HG03439 (cell line): ENCODE data around the gene SUSD5.

Experiments used
- ATAC-seq: cut with Tn5 transposase; IDR thresholded peaks from one replicate; pipeline ENCODE4 v1.9.1; 2021; ENCODE audit warnings: mild to moderate bottlenecking, moderate library complexity; ENCODE audit not compliant: unreplicated experiment

Gene SUSD5

GRCh38 chr3:33153782-33154181 is 64.8 kb downstream of the SUSD5 start:
- ATAC-seq: no peak

DNA sequence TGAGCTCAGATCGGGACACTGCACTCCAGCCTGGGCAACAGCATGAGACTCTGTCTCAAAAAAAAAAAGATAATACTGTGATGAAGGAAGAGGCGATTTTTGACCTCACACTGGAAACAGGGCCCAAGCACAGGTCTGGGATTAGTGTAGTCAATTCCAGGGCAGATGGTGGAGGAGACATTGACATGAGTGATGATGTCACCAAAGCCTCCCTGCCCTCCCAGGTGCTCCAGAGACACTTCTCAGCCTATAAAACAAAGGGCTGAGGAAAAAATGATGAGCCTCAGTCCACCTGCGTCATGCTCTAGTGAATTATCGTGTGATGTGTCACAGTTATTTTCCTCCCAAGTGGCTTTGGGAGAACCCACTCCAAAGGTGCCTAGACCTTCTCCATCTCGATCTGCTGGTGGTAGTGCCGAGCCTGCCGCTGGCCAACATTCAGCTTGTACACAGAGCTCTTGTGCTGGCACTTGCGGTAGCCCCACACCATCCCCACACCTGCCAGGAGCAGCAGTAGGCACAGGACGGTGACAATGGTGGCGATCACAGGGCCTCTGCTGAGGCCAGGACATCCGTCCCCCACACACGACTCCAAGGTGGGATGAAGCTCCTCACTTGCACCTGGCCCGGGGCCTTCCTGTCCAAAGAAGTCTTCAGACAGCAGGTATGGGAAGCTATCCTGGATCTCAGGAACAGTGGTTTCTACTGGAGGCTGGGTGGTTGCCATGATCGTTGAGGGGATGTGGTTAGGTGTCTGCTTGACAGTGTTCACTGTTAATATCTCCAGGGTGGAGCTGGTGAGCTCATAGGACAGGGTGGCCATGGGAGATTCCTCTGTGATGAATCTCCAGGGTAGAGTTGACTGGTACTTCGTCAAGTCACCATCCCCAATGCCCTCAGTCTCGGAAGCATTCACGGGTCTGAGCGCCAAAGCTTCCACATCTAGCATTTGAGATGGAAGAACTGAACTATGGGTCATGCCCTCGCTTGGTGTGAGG is 65.9 kb downstream of the SUSD5 start:
- ATAC-seq: no peak

DNA sequence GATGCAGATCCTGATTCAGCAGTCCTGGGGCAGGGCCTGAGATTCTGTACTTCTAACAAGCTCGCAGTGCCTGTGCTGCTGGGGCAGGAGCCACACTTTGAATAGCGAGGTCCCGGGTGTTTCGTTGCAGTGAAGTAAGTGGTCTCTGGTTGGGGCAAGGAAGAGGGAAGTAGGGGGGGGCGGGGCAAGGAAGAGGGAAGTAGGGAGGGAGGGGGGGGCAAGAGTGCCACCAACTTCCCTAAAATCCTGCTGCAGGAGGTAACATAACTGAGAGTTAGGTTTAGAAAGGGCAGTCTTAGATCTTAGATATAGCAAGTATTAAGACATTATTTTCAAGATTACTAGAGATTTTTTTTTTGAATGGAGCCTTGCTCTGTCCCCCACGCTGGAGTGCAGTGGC is 69.3 kb downstream of the SUSD5 start:
- ATAC-seq: no peak

DNA sequence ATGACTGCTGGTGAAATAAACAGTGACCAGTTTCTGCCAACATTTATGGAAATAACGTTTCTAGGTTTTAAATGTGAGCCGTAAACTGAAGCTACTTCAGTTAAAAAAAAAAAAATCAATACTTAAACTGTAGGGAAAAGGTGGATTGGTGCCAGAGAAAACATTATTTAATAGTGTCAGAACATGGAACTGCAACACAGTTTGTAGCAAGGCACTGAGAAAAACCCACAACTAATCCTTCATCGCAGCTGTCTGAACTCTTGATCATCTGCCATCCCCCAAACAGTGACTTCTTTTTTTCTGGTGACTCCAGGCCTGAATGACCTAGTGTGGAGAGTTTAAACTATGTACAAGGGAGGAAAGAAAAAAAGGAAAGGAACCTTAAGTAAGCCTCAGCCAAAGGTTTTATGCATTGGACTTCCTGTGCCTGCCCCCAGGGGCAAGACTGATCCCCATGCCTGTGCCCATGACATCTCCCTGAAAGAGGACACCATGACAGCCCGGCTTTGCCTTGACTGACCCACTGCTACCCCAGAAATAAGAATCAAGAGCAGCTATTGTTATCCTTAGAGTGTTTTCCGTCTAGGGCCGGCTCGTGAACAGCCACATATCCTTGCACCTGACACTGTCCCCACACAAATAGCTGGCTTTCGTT is 71.7 kb downstream of the SUSD5 start:
- ATAC-seq: no peak

DNA sequence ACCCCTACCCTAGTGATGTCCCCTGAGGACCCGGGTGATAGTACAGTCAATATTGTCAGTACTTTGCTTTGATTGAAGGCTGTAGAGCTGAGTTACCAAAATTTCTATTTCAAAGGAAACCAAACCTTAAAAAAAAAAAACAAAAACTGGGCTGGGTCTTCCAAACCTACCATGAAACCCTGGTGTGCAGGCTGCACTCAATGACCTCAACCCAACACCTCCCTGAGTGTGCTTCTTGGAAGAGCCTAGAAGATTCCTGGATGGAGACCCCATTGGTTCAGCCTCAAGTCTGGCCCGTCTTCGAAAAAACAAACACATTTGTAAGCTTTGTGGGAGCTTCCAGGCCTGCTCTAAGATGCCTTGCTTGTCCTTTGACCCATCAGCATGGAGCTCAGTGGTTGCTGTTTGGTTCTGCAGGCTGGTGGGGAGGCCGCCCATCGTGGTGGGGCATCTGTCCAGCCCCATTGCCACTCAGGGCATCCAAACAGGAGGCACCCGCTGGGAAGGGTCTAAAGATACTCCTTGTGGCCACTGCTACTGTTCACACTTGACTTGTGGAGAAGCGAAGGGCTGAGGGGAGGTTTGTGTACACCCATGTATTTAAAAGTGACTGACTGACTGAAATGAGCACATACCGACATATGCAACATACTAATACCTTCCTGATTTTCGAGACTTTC is 72.6 kb downstream of the SUSD5 start:
- ATAC-seq: no peak

- ATAC-seq: no peak
Observed at GRCh38 chr3:33145221-33145900, 73.2 kb downstream of the SUSD5 start.

GRCh38 chr3:33144433-33144832 is 74.2 kb downstream of the SUSD5 start:
- no peak for ATAC-seq

GRCh38 chr3:33141006-33141405 is 77.6 kb downstream of the SUSD5 start:
- ATAC-seq: no peak

GRCh38 chr3:33139996-33140395 is 78.6 kb downstream of the SUSD5 start:
- no peak for ATAC-seq

GRCh38 chr3:33139006-33139623 is 79.5 kb downstream of the SUSD5 start:
- peak; percentile 70 for ATAC-seq

GRCh38 chr3:33137691-33138090 is 80.9 kb downstream of the SUSD5 start:
- no peak for ATAC-seq

DNA sequence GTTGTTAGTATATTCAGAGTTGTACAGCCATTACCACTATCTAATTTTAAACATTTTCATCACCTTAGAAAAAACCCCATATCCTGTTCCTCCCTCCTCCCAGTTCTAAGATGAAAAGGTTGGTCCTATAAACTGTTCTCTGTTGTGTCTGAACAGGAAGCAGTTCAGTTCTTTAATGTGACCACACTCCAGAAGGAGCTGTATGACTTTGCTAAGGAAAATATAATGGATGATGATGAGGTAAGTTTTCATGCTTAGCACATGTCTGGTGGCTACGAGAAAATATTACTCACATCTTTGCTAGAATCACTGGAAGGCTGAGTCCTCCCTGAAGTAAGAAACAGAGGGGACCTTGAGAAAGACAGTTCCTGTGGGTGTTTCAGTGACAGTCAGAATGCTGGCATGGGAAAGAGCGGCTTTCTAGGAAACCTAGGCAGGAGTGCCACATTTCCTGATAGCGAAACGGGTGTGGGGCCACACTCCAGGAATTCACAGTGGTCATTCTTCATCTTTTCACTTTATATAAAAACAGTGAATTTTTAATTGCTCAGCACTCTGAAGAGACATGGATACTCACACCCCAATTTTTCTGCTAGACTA is 84.5 kb downstream of the SUSD5 start:
- ATAC-seq: no peak

GRCh38 chr3:33132019-33132360 is 86.6 kb downstream of the SUSD5 start:
- peak; percentile 29 for ATAC-seq

GRCh38 chr3:33131331-33132018 is 87.1 kb downstream of the SUSD5 start:
- ATAC-seq: peak; percentile 75

- no peak for ATAC-seq
Observed at GRCh38 chr3:33130144-33130543, 88.5 kb downstream of the SUSD5 start.

- ATAC-seq: no peak
Observed at GRCh38 chr3:33128706-33129105, 89.9 kb downstream of the SUSD5 start.

GRCh38 chr3:33125840-33126239 is 92.8 kb downstream of the SUSD5 start:
- ATAC-seq: no peak

DNA sequence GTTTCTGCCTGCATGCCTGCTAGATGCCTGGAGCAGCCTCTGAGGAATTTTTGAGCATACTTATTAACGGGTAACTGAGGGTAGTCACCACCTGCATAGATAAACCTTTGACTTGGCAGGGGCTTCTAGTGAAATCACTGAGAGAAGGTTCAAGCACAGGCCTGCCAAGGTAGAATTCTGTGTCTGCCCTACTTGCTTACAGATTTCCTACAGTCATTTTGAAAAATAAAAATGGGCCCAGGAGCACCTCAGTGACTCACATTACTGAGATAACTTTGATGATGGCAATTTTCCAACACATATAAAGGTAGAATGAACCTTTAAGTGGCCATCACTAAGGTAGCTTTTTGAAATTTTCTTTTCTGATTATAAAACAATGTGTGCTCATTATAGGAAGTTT is 94.0 kb downstream of the SUSD5 start:
- ATAC-seq: no peak

GRCh38 chr3:33122991-33123390 is 95.6 kb downstream of the SUSD5 start:
- no peak for ATAC-seq

DNA sequence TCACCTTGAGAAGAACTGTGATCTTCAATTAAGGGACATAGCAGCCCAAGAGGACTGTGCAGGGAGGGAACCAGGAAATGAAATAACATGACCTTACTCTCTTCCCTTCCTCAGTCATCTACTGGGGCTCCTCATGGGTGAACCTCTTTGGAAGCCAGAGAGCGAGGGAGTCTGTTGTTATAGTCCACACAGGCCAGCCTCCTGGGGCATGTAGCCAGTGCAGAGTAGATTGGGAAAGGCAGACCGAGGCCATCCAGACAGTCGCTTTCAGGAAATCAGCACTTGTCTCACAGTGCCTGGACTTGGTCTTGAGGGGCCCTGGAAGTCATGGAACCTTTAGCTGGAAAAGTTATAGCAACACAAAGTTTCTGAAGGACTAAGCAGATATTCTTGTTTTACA is 98.7 kb downstream of the SUSD5 start:
- no peak for ATAC-seq
